ENCODE data around the gene PARM1.

DNA sequence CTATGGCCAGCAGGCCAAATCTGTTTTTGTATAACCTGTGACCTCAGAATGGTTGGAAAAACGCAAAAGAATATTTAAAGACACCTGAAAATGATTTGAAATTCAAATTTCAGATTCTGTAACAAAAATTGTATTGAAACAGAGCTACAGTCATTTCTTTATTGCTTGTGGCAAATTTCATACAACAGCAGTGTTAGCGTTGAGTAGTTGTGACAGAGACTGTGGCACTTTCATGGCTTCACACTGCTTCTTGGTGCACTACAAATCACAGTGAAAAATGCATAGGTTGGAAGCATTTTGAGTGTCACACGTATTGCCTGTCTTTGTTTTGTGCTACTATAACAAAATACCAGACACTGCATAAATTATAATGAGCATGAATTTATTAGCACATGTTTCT is 12.2 kb upstream of the PARM1 start:
- TF ChIP-seq POLR2AphosphoS5 (IDR thresholded peaks at IDR 0.05; ENCODE audit: low read depth, low read length) (no peak), TAF1 (IDR thresholded peaks at IDR 0.05; ENCODE audit: borderline replicate concordance, low read depth, low read length) (no peak), POLR2A (IDR thresholded peaks at IDR 0.05; ENCODE audit: low read depth, low read length) (no peak)

All from GM12892 (cell line).